Measurements from ENCODE around the gene TP53AIP1.

DNA sequence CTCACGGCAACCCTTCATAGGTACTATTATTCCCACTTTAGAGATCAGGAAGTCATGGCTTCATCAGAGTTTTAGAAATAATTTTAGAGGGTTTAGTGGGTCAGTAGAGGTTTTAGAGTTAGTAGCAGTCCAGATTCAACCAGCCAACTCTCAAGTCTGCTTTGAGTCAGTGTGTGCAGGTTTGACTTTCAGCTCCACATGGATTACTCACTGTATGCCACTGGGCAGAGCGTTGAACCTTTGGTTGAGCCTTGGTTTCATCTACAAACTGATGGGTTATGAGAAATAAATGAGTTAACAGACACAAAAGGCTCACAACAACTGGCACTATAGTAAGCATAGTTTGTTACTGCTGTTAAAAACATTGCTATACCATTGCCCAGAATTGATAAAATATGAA is 19.0 kb upstream of the TP53AIP1 start:
- TF ChIP-seq, protein P1, sequence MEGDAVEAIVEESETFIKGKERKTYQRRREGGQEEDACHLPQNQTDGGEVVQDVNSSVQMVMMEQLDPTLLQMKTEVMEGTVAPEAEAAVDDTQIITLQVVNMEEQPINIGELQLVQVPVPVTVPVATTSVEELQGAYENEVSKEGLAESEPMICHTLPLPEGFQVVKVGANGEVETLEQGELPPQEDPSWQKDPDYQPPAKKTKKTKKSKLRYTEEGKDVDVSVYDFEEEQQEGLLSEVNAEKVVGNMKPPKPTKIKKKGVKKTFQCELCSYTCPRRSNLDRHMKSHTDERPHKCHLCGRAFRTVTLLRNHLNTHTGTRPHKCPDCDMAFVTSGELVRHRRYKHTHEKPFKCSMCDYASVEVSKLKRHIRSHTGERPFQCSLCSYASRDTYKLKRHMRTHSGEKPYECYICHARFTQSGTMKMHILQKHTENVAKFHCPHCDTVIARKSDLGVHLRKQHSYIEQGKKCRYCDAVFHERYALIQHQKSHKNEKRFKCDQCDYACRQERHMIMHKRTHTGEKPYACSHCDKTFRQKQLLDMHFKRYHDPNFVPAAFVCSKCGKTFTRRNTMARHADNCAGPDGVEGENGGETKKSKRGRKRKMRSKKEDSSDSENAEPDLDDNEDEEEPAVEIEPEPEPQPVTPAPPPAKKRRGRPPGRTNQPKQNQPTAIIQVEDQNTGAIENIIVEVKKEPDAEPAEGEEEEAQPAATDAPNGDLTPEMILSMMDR (conservative IDR thresholded peaks at IDR 0.05; ENCODE audit: low read depth in 2 of 2): no peak
- TF ChIP-seq POLR2AphosphoS5 (IDR thresholded peaks at IDR 0.05; ENCODE audit: low read depth): no peak
- TF ChIP-seq JUNB (IDR thresholded peaks at IDR 0.05; ENCODE audit: unreplicated experiment): no peak
- TF ChIP-seq, protein P2, sequence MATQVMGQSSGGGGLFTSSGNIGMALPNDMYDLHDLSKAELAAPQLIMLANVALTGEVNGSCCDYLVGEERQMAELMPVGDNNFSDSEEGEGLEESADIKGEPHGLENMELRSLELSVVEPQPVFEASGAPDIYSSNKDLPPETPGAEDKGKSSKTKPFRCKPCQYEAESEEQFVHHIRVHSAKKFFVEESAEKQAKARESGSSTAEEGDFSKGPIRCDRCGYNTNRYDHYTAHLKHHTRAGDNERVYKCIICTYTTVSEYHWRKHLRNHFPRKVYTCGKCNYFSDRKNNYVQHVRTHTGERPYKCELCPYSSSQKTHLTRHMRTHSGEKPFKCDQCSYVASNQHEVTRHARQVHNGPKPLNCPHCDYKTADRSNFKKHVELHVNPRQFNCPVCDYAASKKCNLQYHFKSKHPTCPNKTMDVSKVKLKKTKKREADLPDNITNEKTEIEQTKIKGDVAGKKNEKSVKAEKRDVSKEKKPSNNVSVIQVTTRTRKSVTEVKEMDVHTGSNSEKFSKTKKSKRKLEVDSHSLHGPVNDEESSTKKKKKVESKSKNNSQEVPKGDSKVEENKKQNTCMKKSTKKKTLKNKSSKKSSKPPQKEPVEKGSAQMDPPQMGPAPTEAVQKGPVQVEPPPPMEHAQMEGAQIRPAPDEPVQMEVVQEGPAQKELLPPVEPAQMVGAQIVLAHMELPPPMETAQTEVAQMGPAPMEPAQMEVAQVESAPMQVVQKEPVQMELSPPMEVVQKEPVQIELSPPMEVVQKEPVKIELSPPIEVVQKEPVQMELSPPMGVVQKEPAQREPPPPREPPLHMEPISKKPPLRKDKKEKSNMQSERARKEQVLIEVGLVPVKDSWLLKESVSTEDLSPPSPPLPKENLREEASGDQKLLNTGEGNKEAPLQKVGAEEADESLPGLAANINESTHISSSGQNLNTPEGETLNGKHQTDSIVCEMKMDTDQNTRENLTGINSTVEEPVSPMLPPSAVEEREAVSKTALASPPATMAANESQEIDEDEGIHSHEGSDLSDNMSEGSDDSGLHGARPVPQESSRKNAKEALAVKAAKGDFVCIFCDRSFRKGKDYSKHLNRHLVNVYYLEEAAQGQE (IDR thresholded peaks at IDR 0.05; ENCODE audit: unreplicated experiment): no peak
- TF ChIP-seq EZH2 (IDR thresholded peaks at IDR 0.05; ENCODE audit: low read depth, unreplicated experiment): no peak
- TF ChIP-seq NANOG (IDR thresholded peaks at IDR 0.05; ENCODE audit: borderline replicate concordance): no peak
- TF ChIP-seq ZNF331 (CRISPR knock-in tag; IDR thresholded peaks at IDR 0.05; ENCODE audit: low read depth): no peak

All from GM23338 (cell line).